Liver (tissue), 9 donors: Measurements from ENCODE around the gene CHKA. TPM values are rescaled to one million over a fixed set of nuclear protein-coding genes. Genes with fewer than 3 reads are reported as not detected.

ENCODE experiments used
- DNase-seq: peaks from one replicate; pipeline ENCODE4 v3.0.0-alpha.2; 2017; ENCODE audit warnings: low spot score
- H3K27ac ChIP-seq, 2 donors: one replicate each; pipeline ENCODE4 v1.7.0; 2013; ENCODE audit warnings: inconsistent platforms in 2 of 2, low read length in 2 of 2, control low read depth in 1 of 2, low read depth in 1 of 2, mild to moderate bottlenecking in 1 of 2
- H3K27me3 ChIP-seq, 4 donors: one replicate each; pipeline versions ENCODE4 v1.6.1 to v1.7.0; 2013; ENCODE audit warnings: low read length in 3 of 4, inconsistent platforms in 1 of 4, mild to moderate bottlenecking in 1 of 4, moderate library complexity in 1 of 4; ENCODE audit not compliant: control insufficient read depth in 4 of 4, insufficient read depth in 4 of 4
- H3K36me3 ChIP-seq, 4 donors: one replicate each; pipeline versions ENCODE4 v1.6.1 to v1.7.0; 2013; ENCODE audit warnings: low read length in 3 of 4, mild to moderate bottlenecking in 3 of 4, low read depth in 1 of 4, moderate library complexity in 1 of 4; ENCODE audit not compliant: control insufficient read depth in 4 of 4, insufficient read depth in 3 of 4
- H3K4me1 ChIP-seq, 4 donors: one replicate each; pipeline versions ENCODE4 v1.6.1 to v1.7.0; 2013; ENCODE audit warnings: low read length in 3 of 4, mild to moderate bottlenecking in 3 of 4, moderate library complexity in 1 of 4; ENCODE audit not compliant: control insufficient read depth in 4 of 4, insufficient read depth in 4 of 4
- H3K4me3 ChIP-seq, 3 donors: one replicate each; pipeline versions ENCODE4 v1.6.1 to v1.7.0; 2013; ENCODE audit warnings: low read length in 3 of 3, control low read depth in 1 of 3, low read depth in 1 of 3, mild to moderate bottlenecking in 1 of 3
- H3K9ac ChIP-seq, 2 donors: one replicate each; pipeline ENCODE4 v1.7.0; 2013; ENCODE audit warnings: low read length in 2 of 2, mild to moderate bottlenecking in 2 of 2, moderate library complexity in 2 of 2, control low read depth in 1 of 2, low read depth in 1 of 2
- H3K9me3 ChIP-seq, 4 donors: one replicate each; pipeline versions ENCODE4 v1.6.1 to v1.7.0; 2013; ENCODE audit warnings: low read length in 3 of 4; ENCODE audit not compliant: control insufficient read depth in 4 of 4
- ATF3 ChIP-seq: IDR thresholded peaks from 2 replicates; pipeline ENCODE4 v1.6.1; 2016; ENCODE audit warnings: antibody characterized with exemption
- CTCF ChIP-seq: fragments of 150-350 bp; IDR thresholded peaks from 2 replicates; pipeline ENCODE4 v1.5.1; 2017; ENCODE audit warnings: improper control_type of control experiment, low read depth, low read length; ENCODE audit not compliant: missing input control
- FOXA1 ChIP-seq: IDR thresholded peaks from 2 replicates; pipeline ENCODE4 v1.6.1; 2016; ENCODE audit warnings: antibody characterized with exemption
- MAX ChIP-seq: IDR thresholded peaks from 2 replicates; pipeline ENCODE4 v1.6.1; 2016; ENCODE audit warnings: antibody characterized with exemption
- RAD21 ChIP-seq, 2 donors: IDR thresholded peaks; 2 replicates each; pipeline ENCODE4 v1.6.1; 2016; ENCODE audit warnings: antibody characterized with exemption in 2 of 2, mild to moderate bottlenecking in 2 of 2
- ZBTB33 ChIP-seq: IDR thresholded peaks from 2 replicates; pipeline ENCODE4 v1.6.1; 2016; ENCODE audit warnings: antibody characterized with exemption
- WGBS: extraction: QIAGEN DNeasy Blood & Tissue Kit; methylation state at CpG from one replicate; pipeline ENCODE4 v1.1.7; 2013; 5-methylcytosine and 5-hydroxymethylcytosine counted together
- polyA plus RNA-seq, 2 donors: library from polyadenylated mRNA; stranded (reverse) in 1 of 2; unstranded in 1 of 2; fragments of 200-250 nt in 1 of 2; fragments of >200 nt in 1 of 2; fragmentation: Nextera tagmentation in 1 of 2; extraction: Ambion mirVana in 1 of 2; gene quantifications; one replicate each; pipeline versions ENCODE4 v1.2.1 to v1.2.3, GENCODE V29; 2013 to 2015
- total RNA-seq, 2 donors: library from RNA; depleted of rRNA; stranded (reverse); fragments of >200 nt; gene quantifications; one replicate each; pipeline ENCODE4 v1.2.3, GENCODE V29; 2014
- donor health status: healthy.
- donor health status: healthy.
- donor health status: healthy.
- donor health status: healthy.
- donor health status: healthy.

The CHKA gene
- total and polyA plus RNA-seq, 4 donors = 11.4 to 41.9 (median 17.3) TPM

- Histone ChIP-seq H3K36me3 (peaks cover 0 to 4% (median under 1%) of the 10 kb centered on the region in 4 donors), H3K9me3 (no peaks in the 10 kb centered on the region), H3K27ac (no peak overlapping the region), H3K9ac (no peak overlapping the region), H3K4me1 (peaks cover 5 to 35% (median 26%) of the 10 kb centered on the region in 4 donors), H3K4me3 (no peak overlapping the region), H3K27me3 (no peaks in the 10 kb centered on the region)
- DNase-seq = no peak
- 87% methylated on average over 1 of the region's 1 CpG for WGBS
- TF ChIP-seq CTCF (no peak), MAX (no peak), ZBTB33 (no peak), FOXA1 (no peak), RAD21 (IDR thresholded peaks at IDR 0.05) (no peak)
These were observed 5.9 kb downstream of the CHKA start for GRCh38 chr11:68115285-68115684.

GRCh38 chr11:68113986-68114385 is 7.2 kb downstream of the CHKA start:
- no peak overlapping the region for H3K4me3 ChIP-seq
- WGBS = 72% methylated on average over 3 of the region's 3 CpGs
- H3K9me3 ChIP-seq = no peaks in the 10 kb centered on the region
- DNase-seq = no peak
- no peaks in the 10 kb centered on the region for H3K27me3 ChIP-seq
- H3K9ac ChIP-seq = no peak overlapping the region
- H3K27ac ChIP-seq = no peak overlapping the region
- H3K36me3 ChIP-seq = peaks cover 0 to 4% (median under 1%) of the 10 kb centered on the region in 4 donors
- peaks cover 5 to 25% (median 18%) of the 10 kb centered on the region in 4 donors for H3K4me1 ChIP-seq
- no peak for TF ChIP-seq ATF3
- TF ChIP-seq RAD21 (IDR thresholded peaks at IDR 0.05) = peak in 1 of 2 donors; percentile 16

GRCh38 chr11:68107689-68108088 is 13.5 kb downstream of the CHKA start:
- no peak overlapping the region for H3K9ac ChIP-seq
- 51% methylated on average over 10 of the region's 10 CpGs for WGBS
- no peaks in the 10 kb centered on the region for H3K27me3 ChIP-seq
- H3K4me1 ChIP-seq = peaks cover 2 to 31% (median 24%) of the 10 kb centered on the region in 4 donors
- no peak for TF ChIP-seq FOXA1
- H3K4me3 ChIP-seq = no peak overlapping the region
- DNase-seq = no peak
- no peaks in the 10 kb centered on the region for H3K36me3 ChIP-seq
- no peaks in the 10 kb centered on the region for H3K9me3 ChIP-seq
- peak overlapping the region in 1 of 2 donors; percentile 31 for H3K27ac ChIP-seq
